HCT116 (cell line): ENCODE data around the gene KIN. TPM values are rescaled to one million over a fixed set of nuclear protein-coding genes. Genes with fewer than 3 reads are reported as not detected.
"Not testable (repeated sequence)": the region's sequence is repeated elsewhere in the genome, so short reads cannot be mapped to it uniquely, and the experiment has no call there.

ENCODE experiments used
- ATAC-seq: fragments of 200-7000 bp; cut with Tn5 transposase; 2 replicates; pipeline ENCODE4 v1.9.1; 2020; ENCODE audit warnings: mild to moderate bottlenecking, moderate library complexity
- BruUV-seq: library from RNA; stranded (reverse); fragments of 400-500 nt; replicated peaks from 2 replicates; lab custom pipeline; 2021; lab: Mats Ljungman, UMichigan
- CTCF ChIA-PET: fragments of 300-600 bp; sonication (Branson Sonifier 250); formaldehyde crosslinking; loops from one replicate; lab custom pipeline; 2021; ENCODE audit warnings: antibody characterized with exemption; lab: Charles Lee
- POLR2A ChIA-PET: fragments of 300-600, 350-600 bp; sonication (Branson Sonifier 250); formaldehyde crosslinking; loops from one replicate; lab custom pipeline; 2021; ENCODE audit warnings: antibody characterized with exemption; lab: Charles Lee
- RAD21 ChIA-PET, 2 experiments: fragments of 300-600 bp; sonication (Branson Sonifier 250); formaldehyde crosslinking; loops; one replicate each; lab custom pipeline; 2023; ENCODE audit warnings: low total read pairs in 2 of 2; ENCODE audit not compliant: uncharacterized antibody in 2 of 2, unreplicated experiment in 2 of 2, low non-redundant PET in 1 of 2; lab: Charles Lee
- DNase-seq: peaks from one replicate; pipeline ENCODE4 v3.0.0-alpha.2; 2010; ENCODE audit warnings: low read depth, low spot score
- H2AFZ ChIP-seq: fragments of 200-600 bp; shearing (Covaris generic), sonication (generic); 2 replicates; pipeline ENCODE4 v1.6.1; 2017; ENCODE audit warnings: low read depth, mixed run types, mixed read lengths, antibody characterized with exemption, low read length; ENCODE audit not compliant: poor library complexity, severe bottlenecking
- H3K27ac ChIP-seq: 2 replicates; pipeline ENCODE4 v1.5.1; 2012; ENCODE audit warnings: low read depth, low read length
- H3K27me3 ChIP-seq: fragments of 200-600 bp; sonication (generic); 2 replicates; pipeline ENCODE4 v1.6.1; 2016; ENCODE audit warnings: mixed run types, low read length, mixed read lengths; ENCODE audit not compliant: insufficient read depth
- H3K36me3 ChIP-seq, 2 experiments: fragments of 200-500 bp in 1 of 2; fragments of 200-600 bp in 1 of 2; sonication (Bioruptor generic) in 1 of 2; sonication (generic) in 1 of 2; 2 replicates each; pipeline versions ENCODE4 v1.5.1 to v1.6.1; 2014 to 2016; ENCODE audit warnings: low read length in 2 of 2, inconsistent platforms in 1 of 2, mixed read lengths in 1 of 2, mixed run types in 1 of 2; ENCODE audit not compliant: insufficient read depth in 2 of 2, control insufficient read depth in 1 of 2
- H3K4me1 ChIP-seq, 2 experiments: fragments of 200-600 bp in 1 of 2; sonication (generic) in 1 of 2; 2 replicates each; pipeline versions ENCODE4 v1.5.1 to v1.6.1; 2012 to 2017; ENCODE audit warnings: low read length in 2 of 2, inconsistent platforms in 1 of 2, mild to moderate bottlenecking in 1 of 2, mixed read lengths in 1 of 2, mixed run types in 1 of 2, moderate library complexity in 1 of 2; ENCODE audit not compliant: insufficient read depth in 2 of 2, control insufficient read depth in 1 of 2
- H3K4me2 ChIP-seq: fragments of 200-600 bp; sonication (generic); 2 replicates; pipeline ENCODE4 v1.6.1; 2017; ENCODE audit warnings: mixed run types, low read length, mixed read lengths
- H3K4me3 ChIP-seq, 2 experiments: fragments of 200-600 bp in 1 of 2; sonication (generic) in 1 of 2; replicated peaks in 1 of 2; 2 replicates each; pipeline ENCODE4 v1.5.1; 2011 to 2016; ENCODE audit warnings: low read length in 2 of 2, control low read depth in 1 of 2, low read depth in 1 of 2, mild to moderate bottlenecking in 1 of 2, mixed read lengths in 1 of 2, mixed run types in 1 of 2
- H3K79me2 ChIP-seq: fragments of 200-600 bp; sonication (generic); 2 replicates; pipeline ENCODE4 v1.6.1; 2017; ENCODE audit warnings: mild to moderate bottlenecking, mixed run types, low read length, moderate library complexity, mixed read lengths; ENCODE audit not compliant: insufficient read depth
- H3K9ac ChIP-seq: fragments of 200-600 bp; sonication (generic); 2 replicates; pipeline ENCODE4 v1.6.1; 2016; ENCODE audit warnings: low read length, mixed read lengths
- H3K9me2 ChIP-seq: fragments of 200-600 bp; sonication (generic), shearing (Covaris generic); 2 replicates; pipeline ENCODE4 v1.6.1; 2017; ENCODE audit warnings: mixed run types, mild to moderate bottlenecking, moderate library complexity; ENCODE audit not compliant: insufficient read depth
- H3K9me3 ChIP-seq, 2 experiments: fragments of 200-500 bp in 1 of 2; fragments of 200-600 bp in 1 of 2; sonication (Bioruptor generic) in 1 of 2; sonication (generic) in 1 of 2; 2 replicates each; pipeline ENCODE4 v1.6.1; 2014 to 2017; ENCODE audit warnings: low read length in 2 of 2, mixed read lengths in 2 of 2, inconsistent platforms in 1 of 2, low read depth in 1 of 2, mild to moderate bottlenecking in 1 of 2, mixed run types in 1 of 2, moderate library complexity in 1 of 2; ENCODE audit not compliant: control insufficient read depth in 1 of 2, insufficient read depth in 1 of 2
- H4K20me1 ChIP-seq: fragments of 200-600 bp; sonication (generic), shearing (Covaris generic); 2 replicates; pipeline ENCODE4 v1.6.1; 2017; ENCODE audit warnings: mixed run types, mild to moderate bottlenecking, moderate library complexity; ENCODE audit not compliant: insufficient read depth
- ATF3 ChIP-seq: IDR thresholded peaks from 2 replicates; pipeline ENCODE4 v1.6.1; 2012
- CTCF ChIP-seq, 3 experiments: fragments of 200-600 bp in 1 of 3; sonication (generic) in 1 of 3; IDR thresholded peaks in 2 of 3; conservative IDR thresholded peaks in 1 of 3; 2 replicates each; pipeline ENCODE4 v1.5.1; 2012 to 2017; ENCODE audit warnings: low read depth in 2 of 3, low read length in 2 of 3, antibody characterized with exemption in 1 of 3, borderline replicate concordance in 1 of 3, control low read depth in 1 of 3, mild to moderate bottlenecking in 1 of 3, mixed read lengths in 1 of 3, mixed run types in 1 of 3, moderate library complexity in 1 of 3; ENCODE audit not compliant: insufficient read depth in 1 of 3
- intact Hi-C: fragments of 100-400 bp; cut with micrococcal nuclease; formaldehyde crosslinking; loops from 2 replicates; pipeline ENCODE4 v1.10.0; 2022
- total RNA-seq: library from RNA; stranded (reverse); gene quantifications from one replicate; pipeline ENCODE4 v1.2.1, GENCODE V29; 2021; ENCODE audit not compliant: unreplicated experiment

The KIN gene
- total RNA-seq, 1 experiment from 2014 or later, result 13.6 TPM

GRCh38 chr10:7813481-7813880 is 25.7 kb upstream of the KIN start:
- no peak overlapping the region for H3K4me3 ChIP-seq
- CTCF ChIA-PET, result no interaction called here
- no peaks in the 10 kb centered on the region for H3K27me3 ChIP-seq
- no TSS peak for BruUV-seq
- no peak for ATAC-seq
- peak in 2 of 3 experiments; percentile 6 to 22; a peak in 1 of 6 replicates for TF ChIP-seq CTCF (IDR thresholded peaks at IDR 0.05 in 2 of 3, conservative IDR thresholded peaks at IDR 0.05 in 1 of 3; ENCODE audit: borderline replicate concordance in 1 of 3, insufficient read depth in 1 of 3, low read depth in 2 of 3, low read length in 2 of 3)
- TF ChIP-seq ATF3, result no peak
- TF ChIP-seq, all 23 proteins: peak for 1
- no peaks in the 10 kb centered on the region for H3K9me2 ChIP-seq
- H4K20me1 ChIP-seq, result no peaks in the 10 kb centered on the region
- H3K4me1 ChIP-seq, result peaks cover 3 to 6% of the 10 kb centered on the region in 2 experiments; a peak in 2 of 4 replicates
- ChIA-PET RAD21 (no interaction called here), POLR2A (no interaction called here)
- H3K9me3 ChIP-seq, result no peaks in the 10 kb centered on the region
- H2AFZ ChIP-seq, result no peak overlapping the region
- intact Hi-C loops, result no loop called here
- H3K4me2 ChIP-seq, result no peak overlapping the region
- no peak overlapping the region for H3K9ac ChIP-seq
- no peaks in the 10 kb centered on the region; the same call in 1 of the 2 replicates for H3K79me2 ChIP-seq
- H3K36me3 ChIP-seq, result peaks cover 0 to 2% of the 10 kb centered on the region in 2 experiments; a peak in 1 of 4 replicates
- H3K27ac ChIP-seq, result no peak overlapping the region
- no peak for DNase-seq

GRCh38 chr10:7811743-7812142 is 23.9 kb upstream of the KIN start:
- H3K27me3 ChIP-seq, H3K9ac ChIP-seq, DNase-seq, H3K79me2 ChIP-seq, H3K4me1 ChIP-seq, H4K20me1 ChIP-seq, H3K9me2 ChIP-seq, CTCF ChIA-PET, H3K27ac ChIP-seq, intact Hi-C loops, ATAC-seq, H2AFZ ChIP-seq, H3K9me3 ChIP-seq, H3K4me2 ChIP-seq, RAD21 ChIA-PET, BruUV-seq, POLR2A ChIA-PET, H3K4me3 ChIP-seq: not testable (repeated sequence)
- H3K36me3 ChIP-seq, result peaks cover 6 to 10% of the 10 kb centered on the region in 2 experiments; a peak in 3 of 4 replicates
